Iris pigment epithelial cell (primary cell): ENCODE data around the gene PFKFB3.
"Not testable (repeated sequence)": the region's sequence is repeated elsewhere in the genome, so short reads cannot be mapped to it uniquely, and the experiment has no call there.

Source experiments
- DNase-seq: peaks from one replicate; pipeline ENCODE4 v3.0.0-alpha.2; 2011; ENCODE audit warnings: low read depth

Gene PFKFB3

GRCh38 chr10:6202684-6203330 lies at the start of gene PFKFB3:
PFKFB3 (plus strand) TSS chr10:6202932; CDS start chr10:6203261, 329 bp downstream.
- DNase-seq: peak; percentile 93

GRCh38 chr10:6153845-6154244 lies 48.9 kb upstream of the PFKFB3 start:
- no peak for DNase-seq

- DNase-seq: no peak
Measured at GRCh38 chr10:6154566-6154965, 48.2 kb upstream of the PFKFB3 start.

GRCh38 chr10:6158276-6158675 lies 44.5 kb upstream of the PFKFB3 start:
- DNase-seq: no peak

- DNase-seq: peak; percentile 20
Measured at GRCh38 chr10:6161921-6162320, 40.8 kb upstream of the PFKFB3 start.

- peak; percentile 45 for DNase-seq
Measured at GRCh38 chr10:6162589-6163356, 40.0 kb upstream of the PFKFB3 start.

GRCh38 chr10:6163364-6164270 lies 39.1 kb upstream of the PFKFB3 start:
- peak; percentile 89 for DNase-seq

GRCh38 chr10:6164271-6165095 lies 38.2 kb upstream of the PFKFB3 start:
- peak; percentile 35 for DNase-seq

GRCh38 chr10:6165221-6165725 lies 37.5 kb upstream of the PFKFB3 start:
- DNase-seq: no peak

GRCh38 chr10:6165933-6166332 lies 36.8 kb upstream of the PFKFB3 start:
- not testable (repeated sequence) for DNase-seq

- no peak for DNase-seq
Measured at GRCh38 chr10:6167456-6167855, 35.3 kb upstream of the PFKFB3 start.

- DNase-seq: no peak
Measured at GRCh38 chr10:6168084-6168483, 34.6 kb upstream of the PFKFB3 start.

- no peak for DNase-seq
Measured at GRCh38 chr10:6170638-6171037, 32.1 kb upstream of the PFKFB3 start.

- peak; percentile 74 for DNase-seq
Measured at GRCh38 chr10:6171881-6172695, 30.6 kb upstream of the PFKFB3 start.

GRCh38 chr10:6173203-6173602 lies 29.5 kb upstream of the PFKFB3 start:
- DNase-seq: no peak

- DNase-seq: no peak
Measured at GRCh38 chr10:6174201-6174874, 28.4 kb upstream of the PFKFB3 start.

- no peak for DNase-seq
Measured at GRCh38 chr10:6175329-6176055, 27.2 kb upstream of the PFKFB3 start.

GRCh38 chr10:6176691-6177231 lies 26.0 kb upstream of the PFKFB3 start:
- peak; percentile 39 for DNase-seq

GRCh38 chr10:6177880-6178281 lies 24.9 kb upstream of the PFKFB3 start:
- no peak for DNase-seq
